ENCODE measurements around the gene FMO3.

- TF ChIP-seq ZNF274 (IDR thresholded peaks at IDR 0.05; ENCODE audit: low read length) (no peak), ZNF274 (tag by site-specific recombination; IDR thresholded peaks at IDR 0.05; ENCODE audit: borderline replicate concordance) (no peak), ZNF121 (tag by site-specific recombination; IDR thresholded peaks at IDR 0.05) (no peak), REST (tag by site-specific recombination; IDR thresholded peaks at IDR 0.05) (no peak), ZNF549 (tag by site-specific recombination; IDR thresholded peaks at IDR 0.05) (no peak), YY1 (tag by site-specific recombination; IDR thresholded peaks at IDR 0.05) (no peak), ZNF776 (tag by site-specific recombination; IDR thresholded peaks at IDR 0.05; ENCODE audit: borderline replicate concordance) (no peak), KLF1 (tag by site-specific recombination; IDR thresholded peaks at IDR 0.05) (no peak), ZNF155 (tag by site-specific recombination; IDR thresholded peaks at IDR 0.05) (no peak)
- TF ChIP-seq, protein P1, sequence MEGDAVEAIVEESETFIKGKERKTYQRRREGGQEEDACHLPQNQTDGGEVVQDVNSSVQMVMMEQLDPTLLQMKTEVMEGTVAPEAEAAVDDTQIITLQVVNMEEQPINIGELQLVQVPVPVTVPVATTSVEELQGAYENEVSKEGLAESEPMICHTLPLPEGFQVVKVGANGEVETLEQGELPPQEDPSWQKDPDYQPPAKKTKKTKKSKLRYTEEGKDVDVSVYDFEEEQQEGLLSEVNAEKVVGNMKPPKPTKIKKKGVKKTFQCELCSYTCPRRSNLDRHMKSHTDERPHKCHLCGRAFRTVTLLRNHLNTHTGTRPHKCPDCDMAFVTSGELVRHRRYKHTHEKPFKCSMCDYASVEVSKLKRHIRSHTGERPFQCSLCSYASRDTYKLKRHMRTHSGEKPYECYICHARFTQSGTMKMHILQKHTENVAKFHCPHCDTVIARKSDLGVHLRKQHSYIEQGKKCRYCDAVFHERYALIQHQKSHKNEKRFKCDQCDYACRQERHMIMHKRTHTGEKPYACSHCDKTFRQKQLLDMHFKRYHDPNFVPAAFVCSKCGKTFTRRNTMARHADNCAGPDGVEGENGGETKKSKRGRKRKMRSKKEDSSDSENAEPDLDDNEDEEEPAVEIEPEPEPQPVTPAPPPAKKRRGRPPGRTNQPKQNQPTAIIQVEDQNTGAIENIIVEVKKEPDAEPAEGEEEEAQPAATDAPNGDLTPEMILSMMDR (tag by site-specific recombination; IDR thresholded peaks at IDR 0.05), result no peak
These were observed 28.9 kb downstream of the FMO3 start for GRCh38 chr1:171119648-171120047.
